Measurements from ENCODE around the gene DCPS.
"Not testable (repeated sequence)": the region's sequence is repeated elsewhere in the genome, so short reads cannot be mapped to it uniquely, and the experiment has no call there.

DCPS gene

GRCh38 chr11:126290887-126291286 lies 13.0 kb upstream of the DCPS start:
- no peak for DNase-seq

GRCh38 chr11:126293726-126294125 lies 10.1 kb upstream of the DCPS start:
- no peak for DNase-seq

DNA sequence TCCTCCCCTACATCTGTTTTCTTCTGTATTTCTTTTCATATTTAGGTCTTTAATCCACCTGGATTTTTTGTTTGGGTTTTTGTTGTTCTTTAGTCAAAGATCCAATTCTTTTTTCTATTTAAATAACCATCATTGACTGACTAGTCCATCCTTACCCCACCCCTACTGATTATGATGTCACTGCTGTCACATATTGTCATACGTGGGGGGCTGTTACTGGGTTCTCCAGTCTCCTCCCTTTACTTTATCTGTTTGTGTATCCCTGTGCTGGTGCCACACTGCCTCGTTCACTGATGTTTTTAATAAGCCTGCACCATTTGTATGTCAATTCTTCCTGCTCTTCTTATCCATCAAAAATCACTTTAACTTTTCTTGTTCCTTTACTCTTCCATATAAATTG lies 6.9 kb upstream of the DCPS start:
- DNase-seq: no peak

- DNase-seq: peak; percentile 76
These were observed 706 bp downstream of the DCPS start for GRCh38 chr11:126304457-126305075.

- no peak for DNase-seq
These were observed 1.8 kb downstream of the DCPS start for GRCh38 chr11:126305699-126306098.

DNA sequence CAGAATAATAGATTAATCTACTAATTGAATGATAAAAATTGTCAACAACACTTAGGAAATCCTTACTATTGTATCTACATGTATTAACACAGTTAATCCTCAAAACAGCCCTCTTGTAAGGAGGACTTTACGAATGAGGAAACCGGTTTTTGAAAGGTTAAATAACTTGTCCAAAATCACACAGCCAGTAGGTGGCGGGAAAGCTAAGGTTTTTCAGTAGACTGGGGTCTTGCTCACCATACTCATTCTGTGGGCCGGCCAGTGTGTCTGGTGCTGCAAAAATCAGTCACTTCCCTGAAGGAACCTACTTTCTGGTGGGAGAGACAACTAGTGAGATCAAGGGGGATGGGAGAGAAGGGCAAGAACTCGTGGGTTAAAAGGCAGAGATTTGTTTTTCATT lies 3.8 kb downstream of the DCPS start:
- DNase-seq: peak; percentile 13

DNA sequence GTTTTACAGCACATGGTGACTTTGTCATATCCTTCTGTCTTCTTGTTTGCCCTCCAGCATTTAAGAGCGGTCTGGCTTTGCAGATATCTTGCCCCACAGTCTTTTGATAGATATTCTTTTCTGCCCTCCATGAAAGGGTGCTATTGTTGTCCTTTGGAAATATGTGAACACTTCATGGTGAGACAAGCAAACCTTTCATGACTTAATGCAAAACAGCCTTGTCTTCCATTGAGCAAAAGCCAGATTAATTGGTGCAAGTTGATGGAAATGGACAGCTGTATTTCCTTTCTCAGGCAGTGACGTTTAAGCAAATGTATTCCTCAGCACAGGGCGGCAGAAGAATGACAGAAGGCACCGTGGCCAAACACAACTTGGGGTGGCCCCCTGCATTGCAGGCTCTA lies 4.4 kb downstream of the DCPS start:
- no peak for DNase-seq

DNA sequence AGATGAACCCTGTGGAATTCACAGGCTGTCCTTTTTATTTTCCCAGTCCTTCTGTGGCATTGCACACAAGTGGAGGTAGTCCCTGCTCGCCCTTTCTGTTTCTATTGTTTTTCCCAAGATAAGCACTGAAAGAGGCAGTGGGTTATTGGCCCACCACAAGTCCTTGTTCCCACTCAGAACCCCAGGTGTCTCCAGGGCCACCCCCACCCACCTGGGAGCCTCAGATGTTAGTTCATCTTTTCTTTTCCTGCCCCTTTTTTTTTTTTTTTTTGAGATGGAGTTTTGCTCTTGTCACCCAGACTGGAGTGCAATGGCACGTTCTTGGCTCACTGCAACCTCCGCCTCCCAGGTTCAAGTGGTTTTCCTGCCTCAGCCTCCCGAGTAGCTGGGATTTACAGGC lies 4.9 kb downstream of the DCPS start:
- DNase-seq: not testable (repeated sequence)

DNA sequence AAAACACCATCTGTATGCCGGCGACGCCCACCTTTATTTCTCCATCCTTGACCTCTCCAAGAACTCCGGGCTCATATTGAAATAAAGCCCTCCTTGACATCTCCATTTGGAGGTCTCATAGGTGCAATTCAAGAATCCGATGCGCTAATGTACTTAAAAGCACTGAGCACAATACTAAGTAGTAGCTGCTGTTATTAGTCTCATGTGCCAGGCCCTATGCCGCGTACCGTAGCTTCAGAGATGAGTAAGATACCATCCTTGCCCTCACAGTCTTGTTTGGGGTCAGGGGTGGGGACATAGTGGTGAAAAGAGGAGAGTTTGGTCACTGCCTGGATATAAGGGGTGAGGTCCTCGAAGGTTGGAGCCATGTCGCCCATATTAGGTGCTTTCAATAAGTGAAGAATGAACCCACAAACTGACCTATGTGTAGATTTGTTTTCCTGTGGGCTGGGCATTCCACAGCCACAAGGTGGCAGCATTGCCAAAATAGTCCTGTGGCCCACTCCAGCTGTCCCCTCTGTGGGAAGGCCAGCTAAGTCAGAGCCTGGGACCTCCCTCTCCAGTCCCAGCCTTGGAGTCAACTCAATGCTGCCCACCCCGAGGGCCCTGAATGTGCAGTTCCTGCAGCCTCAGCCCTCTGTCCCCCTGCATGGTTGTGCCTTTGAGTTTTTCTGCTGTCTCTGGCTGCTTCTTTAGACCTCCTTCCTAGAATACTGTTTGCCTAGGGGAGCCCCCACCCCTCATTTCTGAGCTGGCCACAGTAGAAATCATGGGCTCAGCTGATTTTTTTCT lies 6.5 kb downstream of the DCPS start:
- DNase-seq: peak; percentile 50

GRCh38 chr11:126310992-126311310 lies 7.1 kb downstream of the DCPS start:
- DNase-seq: no peak

- DNase-seq: no peak
These were observed 7.8 kb downstream of the DCPS start for GRCh38 chr11:126311401-126312291.

DNA sequence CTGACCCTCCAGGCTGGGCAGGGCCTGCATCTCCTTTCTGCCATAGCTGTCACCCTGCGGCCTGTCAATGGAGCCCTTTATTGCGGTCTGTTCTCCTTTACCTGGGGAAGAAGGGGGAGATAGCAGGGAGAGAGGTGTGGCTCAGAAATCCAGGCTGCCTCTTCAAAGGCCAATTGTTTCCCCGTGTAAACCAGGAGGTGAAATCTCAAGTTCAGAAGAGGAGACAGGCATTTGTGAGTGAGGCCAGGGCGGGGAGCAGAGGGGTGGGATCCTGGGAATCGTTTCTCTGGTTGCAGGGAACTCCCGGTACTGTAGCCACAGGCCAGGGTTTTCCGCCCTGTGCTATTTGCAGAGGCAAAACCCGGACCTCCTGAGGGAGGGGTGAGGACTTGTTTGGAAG lies 9.1 kb downstream of the DCPS start:
- DNase-seq: no peak

- no peak for DNase-seq
These were observed 10.0 kb downstream of the DCPS start for GRCh38 chr11:126313826-126314225.

DNA sequence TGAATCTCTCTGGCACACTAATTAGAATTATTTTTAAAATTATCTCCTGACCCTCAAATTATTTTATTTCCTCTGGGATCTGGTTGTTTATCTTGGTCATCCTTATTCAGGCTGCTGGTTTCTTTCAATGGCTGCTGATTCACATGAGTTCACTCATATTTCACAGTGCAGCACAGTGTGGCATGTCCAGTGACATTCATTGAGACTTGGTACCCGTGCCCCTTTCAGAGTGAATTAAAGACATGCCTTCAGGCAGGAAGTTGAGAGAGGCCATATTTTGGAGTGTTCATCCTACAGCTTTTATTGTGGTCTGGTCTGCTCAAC lies 13.5 kb downstream of the DCPS start:
- peak; percentile 61 for DNase-seq

DNA sequence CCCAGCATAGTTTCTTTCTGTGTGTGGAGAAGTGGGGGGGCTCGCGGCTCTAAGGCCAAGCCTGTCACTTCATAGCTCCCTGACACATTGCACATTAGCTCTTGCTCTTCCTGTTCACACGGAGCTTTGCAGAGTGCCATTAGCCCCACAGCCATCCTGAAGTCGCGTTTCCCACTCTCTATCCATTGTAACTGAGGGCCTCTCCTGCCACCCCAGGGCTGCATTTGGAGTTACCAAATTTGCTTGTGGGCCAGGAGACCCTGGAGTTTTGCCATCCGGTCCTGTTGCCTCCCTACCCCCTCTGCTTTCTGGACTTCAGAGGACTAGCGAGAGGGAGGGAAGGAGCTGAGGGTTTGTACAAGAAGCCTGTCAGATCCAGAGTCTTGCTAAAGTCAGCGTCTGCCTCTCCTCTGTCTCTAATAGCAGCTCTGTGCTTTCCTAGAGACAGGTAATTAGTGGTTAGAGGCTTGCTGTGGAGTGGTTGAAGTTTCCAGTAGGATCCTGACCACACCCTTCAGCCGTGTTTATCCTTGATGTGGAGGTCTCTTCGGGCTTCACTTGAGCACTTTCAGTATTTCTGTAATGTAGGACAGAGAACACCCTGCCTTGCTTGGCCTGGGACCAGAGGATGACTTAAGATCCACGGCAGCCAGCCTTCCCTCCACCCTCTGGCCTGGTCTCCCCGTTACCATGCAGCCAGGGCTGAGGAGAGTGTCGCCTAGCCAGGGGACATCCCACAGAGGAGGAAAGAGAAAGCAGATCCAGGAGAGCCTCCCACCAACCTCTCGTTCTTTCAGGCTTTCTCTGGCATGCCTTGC lies 14.1 kb downstream of the DCPS start:
- DNase-seq: peak; percentile 94

- peak; percentile 85 for DNase-seq
These were observed 14.9 kb downstream of the DCPS start for GRCh38 chr11:126318574-126319373.

- DNase-seq: no peak
These were observed 15.5 kb downstream of the DCPS start for GRCh38 chr11:126319374-126319740.

DNA sequence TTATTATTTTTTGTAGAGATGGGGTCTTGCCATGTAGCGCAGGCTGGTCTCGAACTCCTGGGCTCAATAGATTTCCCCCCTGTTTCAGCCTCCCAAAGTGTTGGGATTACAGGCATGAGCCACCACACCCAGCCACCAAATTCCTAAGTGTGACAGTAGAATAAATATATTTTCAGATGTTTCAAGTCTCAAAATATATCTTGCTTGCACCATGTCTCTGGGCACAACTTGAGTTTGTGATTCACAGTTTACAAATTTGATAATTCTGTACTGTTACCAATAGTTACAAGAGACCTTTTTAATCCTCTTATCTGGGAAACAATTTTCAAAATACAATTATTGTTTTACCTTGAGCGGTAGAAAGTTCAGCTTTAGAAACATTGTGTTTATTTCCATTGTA lies 19.1 kb downstream of the DCPS start:
- DNase-seq: no peak

DNA sequence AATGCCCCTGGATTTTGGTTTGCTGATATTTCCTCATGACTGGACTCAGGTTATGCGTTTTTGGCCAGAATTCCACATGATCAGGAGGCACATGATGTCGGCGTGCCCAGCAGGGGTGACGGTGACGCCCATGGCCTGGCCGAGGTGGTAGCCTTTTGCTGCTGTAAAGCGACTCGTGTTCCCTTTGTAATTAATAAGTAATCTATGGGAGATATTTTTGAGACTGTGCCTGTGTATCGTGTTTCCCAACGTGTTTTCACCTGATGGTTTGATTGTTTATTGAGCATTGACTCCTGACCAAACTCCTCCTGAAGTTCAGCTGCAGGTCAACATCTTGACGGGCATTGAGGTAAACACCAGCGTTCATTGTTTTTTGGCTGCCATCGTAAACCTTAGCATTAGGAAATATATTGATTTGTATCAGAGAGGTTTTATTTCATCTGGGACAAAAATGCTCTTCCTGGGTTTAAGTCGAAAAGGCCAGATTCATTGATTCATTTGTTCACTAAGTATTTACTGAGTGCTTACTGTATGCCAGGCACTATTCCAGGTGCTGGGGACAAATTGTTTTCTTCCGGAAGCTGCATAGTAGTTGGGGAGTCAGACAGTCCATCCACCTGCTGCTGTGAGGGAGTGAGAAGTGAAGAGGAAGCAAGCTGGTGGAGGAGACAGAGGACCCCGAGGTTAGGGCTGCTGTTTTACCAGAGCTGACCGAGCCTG lies 23.6 kb downstream of the DCPS start:
- no peak for DNase-seq

GRCh38 chr11:126328001-126328390 lies 24.1 kb downstream of the DCPS start:
- no peak for DNase-seq

DNA sequence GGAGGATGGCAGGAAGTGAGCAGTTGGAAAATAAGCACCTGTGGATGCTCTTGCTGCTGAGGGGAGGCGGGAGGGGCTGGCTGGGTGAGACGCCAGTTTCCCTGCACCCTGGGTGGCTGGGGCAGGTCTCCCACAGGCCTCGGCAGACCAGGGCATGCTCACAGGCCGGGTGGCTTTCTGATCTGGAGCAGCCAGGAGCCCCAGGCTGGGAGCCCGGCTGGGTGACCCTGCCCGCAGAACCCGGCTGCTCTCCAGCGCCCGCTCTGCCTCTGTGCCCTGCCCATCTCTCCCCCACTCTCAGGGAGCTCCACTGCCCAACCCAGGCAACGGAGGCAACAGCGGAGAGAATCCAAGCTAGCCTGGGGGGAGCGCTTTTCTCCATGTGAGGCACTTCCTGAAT lies 24.6 kb downstream of the DCPS start:
- no peak for DNase-seq

Data from DMS79 treated with DMSO at 0.1 percent for 48 hours (cell line).